K562 (cell line): ENCODE data around the gene MMRN1. TPM values are rescaled to one million over a fixed set of nuclear protein-coding genes. Genes with fewer than 3 reads are reported as not detected.
A peak's percentile ranks its signal among the peaks of the same experiment; 100 is the strongest.
"Not testable (repeated sequence)": the region's sequence is repeated elsewhere in the genome, so short reads cannot be mapped to it uniquely, and the experiment has no call there.

Source experiments
- ATAC-seq: fragments of 200-7000 bp; cut with Tn5 transposase; 3 replicates; pipeline ENCODE4 v1.9.1; 2020; ENCODE audit warnings: moderate library complexity
- BruUV-seq: library from RNA; stranded (reverse); fragments of 400-500 nt; replicated peaks from 2 replicates; lab custom pipeline; 2021; lab: Mats Ljungman, UMichigan
- CTCF ChIA-PET: fragments of 300-600 bp; formaldehyde crosslinking; extraction: SDS; loops from one replicate; lab custom pipeline; 2021; ENCODE audit warnings: low intra/inter-chr PET ratio; lab: Yijun Ruan, JAX
- POLR2A ChIA-PET: fragments of 300-600, 350-650 bp; sonication (Branson Sonifier 250); formaldehyde crosslinking; extraction: SDS; loops from one replicate; lab custom pipeline; 2021; ENCODE audit warnings: antibody characterized with exemption, inconsistent platforms; lab: Yijun Ruan, JAX
- DNase-seq, 4 experiments: peaks; one replicate each; pipeline versions ENCODE4 v3.0.0 to v3.0.0-alpha.2; 2011 to 2018; ENCODE audit warnings: low spot score in 3 of 4, mixed read lengths in 3 of 4; ENCODE audit errors: extremely low read depth in 1 of 4
- FAIRE-seq: peaks from 2 replicates; lab custom pipeline; 2011; peaks lifted over from hg19 to GRCh38; lab: Jason Lieb, UNC
- H2AFZ ChIP-seq: 2 replicates; pipeline ENCODE4 v1.6.0; 2011; ENCODE audit warnings: low read depth, low read length, control low read depth, inconsistent platforms
- H3K27ac ChIP-seq: fragments of 200-600 bp; 3 replicates; pipeline ENCODE4 v1.8.0; 2011; ENCODE audit warnings: low read depth, mild to moderate bottlenecking, control low read depth, inconsistent platforms, low read length, moderate library complexity, mixed read lengths; ENCODE audit errors: extremely low read depth
- H3K27me3 ChIP-seq, 2 experiments: fragments of 300-600 bp in 1 of 2; 2 replicates in 1 of 2; 3 replicates in 1 of 2; pipeline versions ENCODE4 v1.6.0 to v1.8.0; 2011; ENCODE audit warnings: inconsistent platforms in 2 of 2, low read length in 2 of 2, mild to moderate bottlenecking in 1 of 2, mixed read lengths in 1 of 2, moderate library complexity in 1 of 2; ENCODE audit not compliant: control insufficient read depth in 2 of 2, insufficient read depth in 2 of 2
- H3K36me3 ChIP-seq: fragments of 300-600 bp; 3 replicates; pipeline ENCODE4 v1.8.0; 2011; ENCODE audit warnings: mild to moderate bottlenecking, low read length, inconsistent platforms; ENCODE audit not compliant: control insufficient read depth, insufficient read depth
- H3K4me1 ChIP-seq, 2 experiments: fragments of 200-600 bp in 1 of 2; replicated peaks in 1 of 2; 2 replicates in 1 of 2; 3 replicates in 1 of 2; pipeline versions ENCODE4 v1.5.1 to v1.8.0; 2011; ENCODE audit warnings: inconsistent platforms in 2 of 2, low read length in 2 of 2, mild to moderate bottlenecking in 1 of 2, mixed read lengths in 1 of 2, moderate library complexity in 1 of 2; ENCODE audit not compliant: control insufficient read depth in 2 of 2, insufficient read depth in 2 of 2
- H3K4me2 ChIP-seq: 2 replicates; pipeline ENCODE4 v1.6.1; 2011; ENCODE audit warnings: low read length, control low read depth, inconsistent platforms, mixed read lengths; ENCODE audit not compliant: insufficient read depth
- H3K4me3 ChIP-seq: fragments of 200-600 bp; sonication (generic), shearing (Covaris generic); 2 replicates; pipeline ENCODE4 v1.5.1; 2016; ENCODE audit warnings: control low read depth, inconsistent platforms
- H3K79me2 ChIP-seq: fragments of 200-600 bp; 3 replicates; pipeline ENCODE4 v1.8.0; 2011; ENCODE audit warnings: low read length, inconsistent platforms; ENCODE audit not compliant: control insufficient read depth, insufficient read depth
- H3K9ac ChIP-seq, 2 experiments: 2 replicates each; pipeline versions ENCODE4 v1.6.0 to v1.6.1; 2011; ENCODE audit warnings: low read depth in 2 of 2, low read length in 2 of 2, control low read depth in 1 of 2, inconsistent platforms in 1 of 2, mild to moderate bottlenecking in 1 of 2, mixed read lengths in 1 of 2; ENCODE audit not compliant: insufficient read depth in 1 of 2
- H3K9me1 ChIP-seq: one replicate; pipeline ENCODE4 v1.6.0; 2011; ENCODE audit warnings: inconsistent platforms, mild to moderate bottlenecking, low read length, moderate library complexity; ENCODE audit not compliant: control insufficient read depth, insufficient read depth
- H3K9me3 ChIP-seq: replicated peaks from 2 replicates; pipeline ENCODE4 v1.5.1; 2011; ENCODE audit warnings: low read depth, low read length, inconsistent platforms; ENCODE audit not compliant: control insufficient read depth, insufficient read depth
- H4K20me1 ChIP-seq: replicated peaks from 2 replicates; pipeline ENCODE4 v1.6.1; 2011; ENCODE audit warnings: low read length, inconsistent platforms, mixed read lengths; ENCODE audit not compliant: control insufficient read depth, insufficient read depth
- CTCF ChIP-seq, 3 experiments: IDR thresholded peaks in 2 of 3; conservative IDR thresholded peaks in 1 of 3; 2 replicates each; pipeline ENCODE4 v1.5.1; 2011 to 2012; ENCODE audit warnings: low read length in 3 of 3, mild to moderate bottlenecking in 3 of 3, control low read depth in 2 of 3, improper control_type of control experiment in 1 of 3, inconsistent platforms in 1 of 3, low read depth in 1 of 3, mixed read lengths in 1 of 3, moderate library complexity in 1 of 3; ENCODE audit not compliant: insufficient read depth in 2 of 3
- DEAF1 ChIP-seq: fragments of 450-650 bp; formaldehyde crosslinking; IDR thresholded peaks from 2 replicates; pipeline ENCODE4 v1.4.0; 2020; ENCODE audit warnings: mild to moderate bottlenecking, moderate library complexity
- PRPF4 ChIP-seq: fragments of 200-400 bp; formaldehyde crosslinking; IDR thresholded peaks from one replicate; pipeline ENCODE4 v1.6.1; 2017; ENCODE audit warnings: low read length, low read depth, mild to moderate bottlenecking; ENCODE audit not compliant: insufficient read depth, poor library complexity, severe bottlenecking
- REST ChIP-seq, 2 experiments: fragments of 450-650 bp; formaldehyde crosslinking in 1 of 2; IDR thresholded peaks; 2 replicates each; pipeline versions ENCODE4 v1.4.0 to v1.6.1; 2014 to 2020; ENCODE audit warnings: mild to moderate bottlenecking in 2 of 2, borderline replicate concordance in 1 of 2, low read depth in 1 of 2
- ZNF511 ChIP-seq: sonication (generic); formaldehyde crosslinking; IDR thresholded peaks from 2 replicates; pipeline ENCODE4 v1.8.0; 2022; ENCODE audit warnings: mild to moderate bottlenecking, missing genetic modification reagents
- WGBS: fragments of 100-300 bp; shearing (Covaris generic); methylation state at CpG from one replicate; pipeline ENCODE4 v1.1.6; 2016; ENCODE audit warnings: low coverage, mixed read lengths; ENCODE audit not compliant: insufficient coverage; ENCODE audit errors: missing lambda C conversion rate; 5-methylcytosine and 5-hydroxymethylcytosine counted together
- in situ Hi-C: fragments of 300-500 bp; cut with MboI; formaldehyde crosslinking; loops from 4 replicates; pipeline ENCODE4 v1.15.0; 2018; ENCODE audit warnings: inconsistent platforms, mixed read lengths
- intact Hi-C: fragments of 100-400 bp; cut with micrococcal nuclease; formaldehyde crosslinking; loops from 2 replicates; pipeline ENCODE4 v1.14.2; 2022
- polyA plus RNA-seq, 8 experiments: library from polyadenylated mRNA; depleted of rRNA in 4 of 8; stranded (reverse) in 5 of 8; unstranded in 3 of 8; fragments of >200 nt; fragmentation: Nextera tagmentation in 2 of 8; fragmentation: Illumina TruSeq in 1 of 8; extraction: Ambion mirVana in 2 of 8; extraction: Trizol in 1 of 8; gene quantifications; 2 replicates each; pipeline versions ENCODE4 v1.2.1 to v1.2.3, GENCODE V29; 2011 to 2014; ENCODE audit warnings: inconsistent platforms in 1 of 8, missing spikeins in 1 of 8
- total RNA-seq, 7 experiments: library from RNA; depleted of rRNA in 6 of 7; stranded (reverse); fragments of >200 nt in 6 of 7; fragmentation: Illumina TruSeq in 2 of 7; extraction: Trizol in 2 of 7; gene quantifications; 2 replicates each; pipeline versions ENCODE4 v1.2.1 to v1.2.3, GENCODE V29; 2011 to 2021; ENCODE audit warnings: low replicate concordance in 1 of 7

The MMRN1 gene
- total and polyA plus RNA-seq, 9 of the 15 experiments (the other 6 are each of a cell fraction or from before 2014, with no cell fraction given) = 0.01 to 0.06 (median 0.02) TPM; not detected in 6

DNA sequence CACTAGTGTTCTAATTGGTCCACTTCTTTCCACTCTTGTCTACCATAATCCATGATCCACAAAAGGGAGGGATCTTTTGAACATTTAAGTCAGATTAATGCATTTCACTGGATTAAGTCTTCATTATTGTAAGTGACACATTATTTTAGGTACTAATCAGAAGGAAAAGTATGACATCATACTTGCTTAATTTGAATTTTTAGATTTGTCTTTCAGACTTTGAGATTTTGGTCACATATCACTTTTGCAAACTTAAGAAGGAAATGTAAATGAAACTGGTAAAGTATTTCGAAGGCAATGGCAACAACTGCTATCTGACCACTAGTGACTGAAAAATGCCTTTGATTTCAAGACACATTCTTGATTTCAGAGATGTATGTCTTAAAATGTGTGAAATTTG, 5.2 kb downstream of the MMRN1 start (continued):
- no peak for TF ChIP-seq ZNF511 (CRISPR knock-in tag)
- TF ChIP-seq PRPF4 = no peak

GRCh38 chr4:89901808-89902431, 7.3 kb downstream of the MMRN1 start:
- H2AFZ ChIP-seq; H3K27ac ChIP-seq; H3K9me3 ChIP-seq; H3K4me2 ChIP-seq; H3K9me1 ChIP-seq; POLR2A ChIA-PET; in situ Hi-C loops; H3K4me1 ChIP-seq; H3K4me3 ChIP-seq; H3K27me3 ChIP-seq; H3K9ac ChIP-seq; H3K79me2 ChIP-seq; H3K36me3 ChIP-seq; FAIRE-seq; H4K20me1 ChIP-seq; BruUV-seq; TF ChIP-seq REST (CRISPR knock-in tag; IDR thresholded peaks at IDR 0.05; ENCODE audit: low read depth): not testable (repeated sequence)
- 0% methylated on average over 6 of the region's 7 CpGs for WGBS
- peak; percentile 86 for ATAC-seq
- DNase-seq = peak; percentile 10 to 49 (median 14)
- intact Hi-C loops = loop anchor here (2.0 to 10.0 kb wide), 5 partner anchors 245 to 745 kb away; no protein-coding TSS in a partner anchor
- CTCF ChIA-PET = interaction anchor here (1.1 kb wide), 1 partner anchor 261 kb away, joined by 3 read pairs; no protein-coding TSS in a partner anchor
- TF ChIP-seq DEAF1 (CRISPR knock-in tag) (0 out of 2 replicates have a peak, but pooled peaks have one; percentile 10), CTCF (IDR thresholded peaks at IDR 0.05 in 2 of 3, conservative IDR thresholded peaks at IDR 0.05 in 1 of 3; ENCODE audit: insufficient read depth in 2 of 3, low read depth in 1 of 3, low read length in 3 of 3) (peak; percentile 40 to 65 (median 61); a peak in 5 of 6 replicates), REST (IDR thresholded peaks at IDR 0.05; ENCODE audit: borderline replicate concordance) (peak; percentile 19; the same call in 1 of the 2 replicates)
